HEK293 (cell line): ENCODE data around the gene WDR7.

Source experiments
- CTCF ChIA-PET: fragments of 350-600 bp; formaldehyde crosslinking; extraction: SDS; loops from one replicate; lab custom pipeline; 2021; ENCODE audit warnings: antibody characterized with exemption; lab: Yijun Ruan, JAX
- POLR2A ChIA-PET: fragments of 300-600 bp; formaldehyde crosslinking; extraction: SDS; loops from one replicate; lab custom pipeline; 2020; ENCODE audit warnings: antibody characterized with exemption, inconsistent platforms; lab: Yijun Ruan, JAX
- H3K27ac ChIP-seq: fragments of 200-500 bp; sonication (Bioruptor generic); 2 replicates; pipeline ENCODE4 v1.5.1; 2014; ENCODE audit warnings: low read depth, low read length, control low read depth, inconsistent platforms; ENCODE audit errors: extremely low read depth
- H3K36me3 ChIP-seq, 2 experiments: fragments of 200-500 bp in 1 of 2; sonication (Bioruptor generic) in 1 of 2; 1 replicate in 1 of 2; 2 replicates in 1 of 2; pipeline ENCODE4 v1.5.1; 2014 to 2017; ENCODE audit warnings: inconsistent platforms in 2 of 2, low read length in 2 of 2; ENCODE audit not compliant: control insufficient read depth in 2 of 2, insufficient read depth in 1 of 2
- H3K4me1 ChIP-seq: fragments of 200-500 bp; sonication (Bioruptor generic); 2 replicates; pipeline ENCODE4 v1.5.1; 2014; ENCODE audit warnings: mild to moderate bottlenecking, low read length, inconsistent platforms; ENCODE audit not compliant: control insufficient read depth, insufficient read depth
- H3K4me3 ChIP-seq: 2 replicates; pipeline ENCODE4 v1.5.1; 2011; ENCODE audit warnings: low read depth, mild to moderate bottlenecking, control low read depth, low read length, moderate library complexity
- H3K9me3 ChIP-seq: fragments of 200-500 bp; sonication (Bioruptor generic); 2 replicates; pipeline ENCODE4 v1.5.1; 2014; ENCODE audit warnings: low read depth, low read length, inconsistent platforms; ENCODE audit not compliant: control insufficient read depth, insufficient read depth
- HOXC10 ChIP-seq: sonication (generic); formaldehyde crosslinking; IDR thresholded peaks from 2 replicates; pipeline ENCODE4 v1.8.1; 2023; ENCODE audit warnings: mild to moderate bottlenecking, missing genetic modification reagents
- MEIS1 ChIP-seq: sonication (generic); formaldehyde crosslinking; IDR thresholded peaks from 2 replicates; pipeline ENCODE4 v1.8.1; 2022; ENCODE audit warnings: missing genetic modification reagents, mild to moderate bottlenecking, borderline replicate concordance
- TRIM28 ChIP-seq: IDR thresholded peaks from 2 replicates; pipeline ENCODE4 v1.6.1; 2011; ENCODE audit warnings: low read length, control low read depth, borderline replicate concordance
- YY1 ChIP-seq: fragments of 450-650 bp; formaldehyde crosslinking; IDR thresholded peaks from 2 replicates; pipeline ENCODE4 v1.5.1; 2018; ENCODE audit warnings: missing biosample characterization, missing genetic modification characterization
- ZBTB21 ChIP-seq: fragments of 450-650 bp; formaldehyde crosslinking; IDR thresholded peaks from 2 replicates; pipeline ENCODE4 v1.5.1; 2017; ENCODE audit warnings: missing biosample characterization, missing genetic modification characterization
- ZBTB7A ChIP-seq: fragments of 450-650 bp; formaldehyde crosslinking; IDR thresholded peaks from 2 replicates; pipeline ENCODE4 v1.5.1; 2016; ENCODE audit warnings: low read depth, missing biosample characterization, missing genetic modification characterization
- ZFP41 ChIP-seq: fragments of 450-650 bp; formaldehyde crosslinking; IDR thresholded peaks from 2 replicates; pipeline ENCODE4 v1.5.1; 2016; ENCODE audit warnings: missing biosample characterization, missing genetic modification characterization, borderline replicate concordance
- ZIC2 ChIP-seq: fragments of 450-650 bp; formaldehyde crosslinking; IDR thresholded peaks from 2 replicates; pipeline ENCODE4 v1.5.1; 2016; ENCODE audit warnings: missing biosample characterization, missing genetic modification characterization
- ZNF114 ChIP-seq: fragments of 450-650 bp; formaldehyde crosslinking; IDR thresholded peaks from 2 replicates; pipeline ENCODE4 v1.5.0; 2017; ENCODE audit warnings: missing biosample characterization, missing genetic modification characterization
- ZNF132 ChIP-seq: fragments of 450-650 bp; formaldehyde crosslinking; IDR thresholded peaks from 2 replicates; pipeline ENCODE4 v1.5.1; 2017; ENCODE audit warnings: missing biosample characterization, missing genetic modification characterization, borderline replicate concordance
- ZNF174 ChIP-seq: fragments of 450-650 bp; formaldehyde crosslinking; IDR thresholded peaks from 2 replicates; pipeline ENCODE4 v1.5.0; 2017; ENCODE audit warnings: missing biosample characterization, mild to moderate bottlenecking, missing genetic modification characterization
- ZNF2 ChIP-seq: fragments of 450-650 bp; formaldehyde crosslinking; IDR thresholded peaks from 2 replicates; pipeline ENCODE4 v1.5.1; 2016; ENCODE audit warnings: missing biosample characterization, missing genetic modification characterization
- ZNF202 ChIP-seq: fragments of 450-650 bp; formaldehyde crosslinking; IDR thresholded peaks from 2 replicates; pipeline ENCODE4 v1.5.1; 2016; ENCODE audit warnings: missing biosample characterization, missing genetic modification characterization, borderline replicate concordance
- ZNF302 ChIP-seq: fragments of 450-650 bp; formaldehyde crosslinking; IDR thresholded peaks from 2 replicates; pipeline ENCODE4 v1.5.1; 2016; ENCODE audit warnings: missing biosample characterization, missing genetic modification characterization, low read depth
- ZNF324 ChIP-seq: fragments of 450-650 bp; formaldehyde crosslinking; IDR thresholded peaks from 2 replicates; pipeline ENCODE4 v1.5.1; 2016; ENCODE audit warnings: missing biosample characterization, missing genetic modification characterization
- ZNF354C ChIP-seq: fragments of 450-650 bp; formaldehyde crosslinking; IDR thresholded peaks from 2 replicates; pipeline ENCODE4 v1.5.1; 2016; ENCODE audit warnings: missing biosample characterization, missing genetic modification characterization, low read depth, borderline replicate concordance
- ZNF416 ChIP-seq: fragments of 450-650 bp; formaldehyde crosslinking; IDR thresholded peaks from 2 replicates; pipeline ENCODE4 v1.5.1; 2016; ENCODE audit warnings: missing biosample characterization, missing genetic modification characterization
- ZNF571 ChIP-seq: fragments of 450-650 bp; formaldehyde crosslinking; IDR thresholded peaks from 2 replicates; pipeline ENCODE4 v1.5.0; 2017; ENCODE audit warnings: missing biosample characterization, missing genetic modification characterization
- ZNF670 ChIP-seq: fragments of 450-650 bp; formaldehyde crosslinking; IDR thresholded peaks from 2 replicates; pipeline ENCODE4 v1.5.1; 2016; ENCODE audit warnings: missing biosample characterization, missing genetic modification characterization, low read depth
- ZNF785 ChIP-seq: fragments of 450-650 bp; formaldehyde crosslinking; IDR thresholded peaks from 2 replicates; pipeline ENCODE4 v1.5.1; 2016; ENCODE audit warnings: missing biosample characterization, missing genetic modification characterization
- TF ChIP-seq, protein P1 (sequence below): fragments of 450-650 bp; formaldehyde crosslinking; IDR thresholded peaks from 2 replicates; pipeline ENCODE4 v1.5.1; 2016; ENCODE audit warnings: missing biosample characterization, missing genetic modification characterization
- TF ChIP-seq, protein P2 (sequence below): fragments of 450-650 bp; formaldehyde crosslinking; IDR thresholded peaks from 2 replicates; pipeline ENCODE4 v1.5.1; 2016; ENCODE audit warnings: missing biosample characterization, missing genetic modification characterization

The WDR7 gene

DNA sequence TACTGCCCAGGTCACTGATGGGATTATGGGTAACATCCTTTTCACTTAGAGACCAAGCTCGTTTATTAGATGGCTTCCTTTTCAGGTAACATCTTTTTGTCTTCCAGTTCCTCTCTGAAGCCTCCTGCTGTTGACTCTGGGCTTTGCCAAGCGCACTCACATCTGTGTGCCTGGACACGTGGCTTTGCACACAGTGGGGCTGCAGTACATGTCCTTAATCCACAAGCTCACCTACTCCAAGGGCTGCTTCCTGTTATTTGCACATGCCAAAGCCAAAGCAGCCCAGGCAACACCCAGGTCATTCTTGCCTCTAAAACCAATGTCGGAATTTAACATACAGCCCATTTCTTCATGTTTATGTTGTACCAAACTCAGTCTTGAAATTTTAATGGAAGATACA is 371.6 kb downstream of the WDR7 start:
- POLR2A ChIA-PET, result no interaction called here
- Histone ChIP-seq H3K27ac (no peak overlapping the region), H3K4me3 (no peak overlapping the region), H3K4me1 (peaks cover 7% of the 10 kb centered on the region), H3K36me3 (no peaks in the 10 kb centered on the region), H3K9me3 (no peaks in the 10 kb centered on the region)
- CTCF ChIA-PET, result no interaction called here
- no peak for TF ChIP-seq ZBTB21 (tag by site-specific recombination)
- no peak for TF ChIP-seq ZNF354C
- no peak for TF ChIP-seq ZFP41 (tag by site-specific recombination)
- no peak for TF ChIP-seq ZIC2
- no peak for TF ChIP-seq ZNF785 (tag by site-specific recombination)
- no peak for TF ChIP-seq TRIM28
- TF ChIP-seq, protein P1, sequence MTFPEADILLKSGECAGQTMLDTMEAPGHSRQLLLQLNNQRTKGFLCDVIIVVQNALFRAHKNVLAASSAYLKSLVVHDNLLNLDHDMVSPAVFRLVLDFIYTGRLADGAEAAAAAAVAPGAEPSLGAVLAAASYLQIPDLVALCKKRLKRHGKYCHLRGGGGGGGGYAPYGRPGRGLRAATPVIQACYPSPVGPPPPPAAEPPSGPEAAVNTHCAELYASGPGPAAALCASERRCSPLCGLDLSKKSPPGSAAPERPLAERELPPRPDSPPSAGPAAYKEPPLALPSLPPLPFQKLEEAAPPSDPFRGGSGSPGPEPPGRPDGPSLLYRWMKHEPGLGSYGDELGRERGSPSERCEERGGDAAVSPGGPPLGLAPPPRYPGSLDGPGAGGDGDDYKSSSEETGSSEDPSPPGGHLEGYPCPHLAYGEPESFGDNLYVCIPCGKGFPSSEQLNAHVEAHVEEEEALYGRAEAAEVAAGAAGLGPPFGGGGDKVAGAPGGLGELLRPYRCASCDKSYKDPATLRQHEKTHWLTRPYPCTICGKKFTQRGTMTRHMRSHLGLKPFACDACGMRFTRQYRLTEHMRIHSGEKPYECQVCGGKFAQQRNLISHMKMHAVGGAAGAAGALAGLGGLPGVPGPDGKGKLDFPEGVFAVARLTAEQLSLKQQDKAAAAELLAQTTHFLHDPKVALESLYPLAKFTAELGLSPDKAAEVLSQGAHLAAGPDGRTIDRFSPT (tag by site-specific recombination), result no peak
- TF ChIP-seq ZNF114 (tag by site-specific recombination), result no peak
- no peak for TF ChIP-seq HOXC10 (CRISPR knock-in tag)
- TF ChIP-seq ZNF571 (tag by site-specific recombination), result no peak
- TF ChIP-seq MEIS1 (CRISPR knock-in tag), result no peak
- no peak for TF ChIP-seq ZNF324 (tag by site-specific recombination)
- TF ChIP-seq ZNF202 (tag by site-specific recombination), result no peak
- no peak for TF ChIP-seq ZNF302 (tag by site-specific recombination)
- TF ChIP-seq ZNF2, result no peak
- no peak for TF ChIP-seq YY1 (tag by site-specific recombination)
- no peak for TF ChIP-seq ZNF670 (tag by site-specific recombination)

DNA sequence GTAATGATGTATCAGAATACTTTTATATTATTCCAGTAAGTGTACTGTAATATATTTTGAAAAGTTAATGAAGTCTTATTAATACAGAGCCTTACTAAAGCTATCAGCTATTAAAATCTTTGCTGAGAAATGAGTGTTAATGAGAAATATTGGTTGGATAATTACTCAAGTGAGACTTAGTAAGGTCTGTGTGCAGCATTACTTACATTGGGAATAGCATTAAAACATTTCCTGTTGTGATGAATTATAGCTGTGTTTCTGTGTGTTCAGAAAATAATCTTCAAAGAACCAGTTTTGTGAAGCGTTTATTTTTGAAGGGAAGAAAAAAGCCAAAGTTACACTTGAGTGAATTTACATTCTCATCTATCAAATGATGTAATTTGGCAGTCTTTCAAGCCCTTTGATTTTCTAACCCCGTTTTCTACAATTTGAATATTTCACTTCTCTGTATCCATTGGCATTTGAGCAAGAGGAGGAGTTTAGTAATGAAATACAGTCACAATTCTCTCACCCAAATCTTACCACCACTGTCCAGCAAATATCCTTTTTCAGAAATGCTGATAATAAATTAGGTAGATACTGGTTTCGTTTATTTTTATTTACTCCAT is 372.2 kb downstream of the WDR7 start:
- TF ChIP-seq, protein P2, sequence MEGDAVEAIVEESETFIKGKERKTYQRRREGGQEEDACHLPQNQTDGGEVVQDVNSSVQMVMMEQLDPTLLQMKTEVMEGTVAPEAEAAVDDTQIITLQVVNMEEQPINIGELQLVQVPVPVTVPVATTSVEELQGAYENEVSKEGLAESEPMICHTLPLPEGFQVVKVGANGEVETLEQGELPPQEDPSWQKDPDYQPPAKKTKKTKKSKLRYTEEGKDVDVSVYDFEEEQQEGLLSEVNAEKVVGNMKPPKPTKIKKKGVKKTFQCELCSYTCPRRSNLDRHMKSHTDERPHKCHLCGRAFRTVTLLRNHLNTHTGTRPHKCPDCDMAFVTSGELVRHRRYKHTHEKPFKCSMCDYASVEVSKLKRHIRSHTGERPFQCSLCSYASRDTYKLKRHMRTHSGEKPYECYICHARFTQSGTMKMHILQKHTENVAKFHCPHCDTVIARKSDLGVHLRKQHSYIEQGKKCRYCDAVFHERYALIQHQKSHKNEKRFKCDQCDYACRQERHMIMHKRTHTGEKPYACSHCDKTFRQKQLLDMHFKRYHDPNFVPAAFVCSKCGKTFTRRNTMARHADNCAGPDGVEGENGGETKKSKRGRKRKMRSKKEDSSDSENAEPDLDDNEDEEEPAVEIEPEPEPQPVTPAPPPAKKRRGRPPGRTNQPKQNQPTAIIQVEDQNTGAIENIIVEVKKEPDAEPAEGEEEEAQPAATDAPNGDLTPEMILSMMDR (tag by site-specific recombination), result no peak
- TF ChIP-seq ZNF174, result no peak
- no peak for TF ChIP-seq ZNF132 (tag by site-specific recombination)
- no peak for TF ChIP-seq ZBTB7A (tag by site-specific recombination)
- Histone ChIP-seq H3K36me3 (no peaks in the 10 kb centered on the region), H3K4me3 (no peak overlapping the region), H3K4me1 (peaks cover 7% of the 10 kb centered on the region), H3K9me3 (no peaks in the 10 kb centered on the region), H3K27ac (no peak overlapping the region)
- CTCF ChIA-PET, result no interaction called here
- POLR2A ChIA-PET, result no interaction called here

DNA sequence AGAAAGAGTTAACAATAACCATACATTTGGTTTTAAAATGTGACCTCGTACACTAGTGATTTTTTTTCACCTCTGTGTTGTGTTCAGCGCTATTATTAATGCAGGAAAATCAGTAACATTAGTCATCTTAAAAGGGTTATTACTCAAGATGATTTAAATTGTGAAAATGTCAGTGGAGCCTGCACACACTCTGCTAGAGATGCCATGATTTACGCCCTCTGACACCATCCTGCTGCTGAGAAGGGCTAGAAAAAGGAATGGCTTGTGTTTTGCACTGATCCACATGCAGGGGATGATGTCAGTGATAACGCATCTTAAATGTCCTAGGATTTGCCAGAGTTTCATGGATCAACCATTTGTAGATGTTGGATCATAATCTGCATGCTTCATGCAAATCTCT is 374.4 kb downstream of the WDR7 start:
- Histone ChIP-seq H3K4me3 (no peak overlapping the region), H3K4me1 (peaks cover under 1% of the 10 kb centered on the region), H3K9me3 (no peaks in the 10 kb centered on the region), H3K36me3 (no peaks in the 10 kb centered on the region; a peak in 1 of 3 replicates), H3K27ac (no peak overlapping the region)
- TF ChIP-seq ZNF416 (tag by site-specific recombination), result no peak
- TF ChIP-seq, protein P1 (tag by site-specific recombination), result no peak
- ChIA-PET CTCF (no interaction called here), POLR2A (no interaction called here)
